Keratinocyte (primary cell): ENCODE data around the gene SERPINB1. TPM values are rescaled to one million over a fixed set of nuclear protein-coding genes. Genes with fewer than 3 reads are reported as not detected.

Experiments
- DNase-seq: peaks from one replicate; pipeline ENCODE4 v3.0.0-alpha.2; 2011; ENCODE audit warnings: low read depth, missing footprints, low spot score
- FAIRE-seq: peaks from 2 replicates; lab custom pipeline; 2011; peaks lifted over from hg19 to GRCh38; lab: Jason Lieb, UNC
- H2AFZ ChIP-seq: 2 replicates; pipeline ENCODE4 v1.6.0; 2012; ENCODE audit warnings: low read length, control low read depth, inconsistent platforms; ENCODE audit not compliant: control insufficient read depth
- H3K27ac ChIP-seq: 2 replicates; pipeline ENCODE4 v1.5.1; 2011; ENCODE audit warnings: low read length; ENCODE audit not compliant: control insufficient read depth, insufficient read depth
- H3K27me3 ChIP-seq: 3 replicates; pipeline ENCODE4 v1.6.0; 2011; ENCODE audit warnings: low read length; ENCODE audit not compliant: control insufficient read depth, insufficient read depth; ENCODE audit errors: extremely low read depth
- H3K36me3 ChIP-seq, 2 experiments: 2 replicates in 1 of 2; 3 replicates in 1 of 2; pipeline ENCODE4 v1.5.1; 2011; ENCODE audit warnings: low read length in 2 of 2, mild to moderate bottlenecking in 1 of 2; ENCODE audit not compliant: control insufficient read depth in 2 of 2, insufficient read depth in 2 of 2; ENCODE audit errors: extremely low read depth in 1 of 2
- H3K4me1 ChIP-seq: 3 replicates; pipeline ENCODE4 v1.5.1; 2011; ENCODE audit warnings: low read length; ENCODE audit not compliant: control insufficient read depth, insufficient read depth; ENCODE audit errors: extremely low read depth
- H3K4me2 ChIP-seq: 3 replicates; pipeline ENCODE4 v1.6.0; 2011; ENCODE audit warnings: low read depth, low read length; ENCODE audit not compliant: control insufficient read depth, insufficient read depth; ENCODE audit errors: extremely low read depth
- H3K4me3 ChIP-seq, 3 experiments: fragments of 200-600 bp in 1 of 3; sonication (generic) in 1 of 3; 2 replicates in 2 of 3; 3 replicates in 1 of 3; pipeline ENCODE4 v1.5.1; 2011 to 2016; ENCODE audit warnings: low read length in 3 of 3, mild to moderate bottlenecking in 3 of 3, control low read depth in 2 of 3, inconsistent platforms in 1 of 3, low read depth in 1 of 3, mixed read lengths in 1 of 3, mixed run types in 1 of 3, moderate library complexity in 1 of 3; ENCODE audit not compliant: control insufficient read depth in 2 of 3, insufficient read depth in 2 of 3; ENCODE audit errors: extremely low read depth in 1 of 3
- H3K79me2 ChIP-seq: 2 replicates; pipeline ENCODE4 v1.6.0; 2012; ENCODE audit warnings: low read length; ENCODE audit not compliant: control insufficient read depth, insufficient read depth
- H3K9ac ChIP-seq: 3 replicates; pipeline ENCODE4 v1.6.0; 2011; ENCODE audit warnings: low read length; ENCODE audit not compliant: control insufficient read depth, insufficient read depth; ENCODE audit errors: extremely low read depth
- H3K9me1 ChIP-seq: 3 replicates; pipeline ENCODE4 v1.6.0; 2011; ENCODE audit warnings: low read length; ENCODE audit not compliant: control insufficient read depth, insufficient read depth; ENCODE audit errors: extremely low read depth
- H3K9me3 ChIP-seq: 2 replicates; pipeline ENCODE4 v1.5.1; 2012; ENCODE audit warnings: low read depth, low read length; ENCODE audit not compliant: control insufficient read depth
- H4K20me1 ChIP-seq: 3 replicates; pipeline ENCODE4 v1.6.0; 2011; ENCODE audit warnings: low read length; ENCODE audit not compliant: control insufficient read depth, insufficient read depth; ENCODE audit errors: extremely low read depth
- CTCF ChIP-seq, 3 experiments: IDR thresholded peaks in 1 of 3; conservative IDR thresholded peaks in 1 of 3; optimal IDR thresholded peaks in 1 of 3; 2 replicates in 2 of 3; 3 replicates in 1 of 3; pipeline versions ENCODE3 to v1.5.1; 2011; ENCODE audit warnings: low read length in 3 of 3, mild to moderate bottlenecking in 3 of 3, moderate library complexity in 2 of 3, control low read depth in 1 of 3, inconsistent platforms in 1 of 3; ENCODE audit not compliant: insufficient read depth in 2 of 3; ENCODE audit errors: extremely low read depth in 1 of 3
- EZH2 ChIP-seq: IDR thresholded peaks from one replicate; pipeline ENCODE4 v1.6.1; 2012; ENCODE audit warnings: inconsistent platforms, mild to moderate bottlenecking, low read length, moderate library complexity
- dilution Hi-C: fragments of 300-500 bp; cut with MboI; formaldehyde crosslinking; loops from one replicate; pipeline ENCODE4 v1.7.0; 2020; ENCODE audit warnings: low sequenced_read_pairs; ENCODE audit not compliant: extremely low pct_ligation_motif_present
- polyA plus RNA-seq, 5 experiments: library from polyadenylated mRNA; depleted of rRNA in 3 of 5; stranded (reverse) in 3 of 5; stranded (forward) in 1 of 5; unstranded in 1 of 5; fragments of >200 nt; gene quantifications; 1 replicate in 1 of 5; 2 replicates in 3 of 5; 3 replicates in 1 of 5; pipeline versions ENCODE4 v1.2.1 to v1.2.3, GENCODE V29; 2011 to 2012; ENCODE audit warnings: missing spikeins in 2 of 5, low read depth in 1 of 5, low replicate concordance in 1 of 5

Gene SERPINB1
- polyA plus RNA-seq, 1 donor (not counting 4 experiments of a cell fraction or from before 2014, with no cell fraction given) = 71.9 TPM

DNA sequence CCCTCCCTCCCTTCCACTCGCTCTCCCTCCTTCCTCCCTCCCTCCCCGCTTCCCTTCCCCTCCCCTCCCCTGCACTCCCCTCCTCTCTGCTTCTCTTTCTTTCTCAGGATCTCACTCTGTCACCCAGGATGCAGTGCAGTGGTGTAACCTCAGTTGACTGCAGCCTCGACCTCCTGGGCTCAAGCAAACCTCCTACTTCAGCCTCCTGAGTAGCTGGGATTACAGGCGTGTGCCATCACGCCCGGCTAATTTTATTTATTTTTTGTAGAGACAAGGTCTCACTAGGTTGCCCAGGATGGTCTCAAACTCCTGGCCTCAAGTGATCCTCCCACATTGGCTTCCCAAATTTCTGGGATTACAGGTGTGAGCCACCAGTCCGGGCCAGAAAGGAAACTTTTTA is 23.6 kb upstream of the SERPINB1 start:
- H2AFZ ChIP-seq = no peak overlapping the region
- H3K9me3 ChIP-seq = no peaks in the 10 kb centered on the region
- H3K36me3 ChIP-seq = no peaks in the 10 kb centered on the region
- no peak overlapping the region for H3K4me2 ChIP-seq
- H3K4me3 ChIP-seq = no peak overlapping the region
- no peak overlapping the region for H3K9ac ChIP-seq
- DNase-seq (no peak), FAIRE-seq (no peak)
- no peaks in the 10 kb centered on the region for H3K27me3 ChIP-seq
- H3K9me1 ChIP-seq = no peaks in the 10 kb centered on the region
- H4K20me1 ChIP-seq = no peaks in the 10 kb centered on the region
- TF ChIP-seq CTCF (optimal IDR thresholded peaks at IDR 0.05 in 1 of 3, IDR thresholded peaks at IDR 0.05 in 1 of 3, conservative IDR thresholded peaks at IDR 0.05 in 1 of 3; ENCODE audit: extremely low read depth in 1 of 3, insufficient read depth in 2 of 3, low read length in 3 of 3) = no peak
- no peak for TF ChIP-seq EZH2
- H3K27ac ChIP-seq = no peak overlapping the region
- peaks cover 13% of the 10 kb centered on the region for H3K4me1 ChIP-seq
- H3K79me2 ChIP-seq = no peaks in the 10 kb centered on the region
- dilution Hi-C loops = no loop called here

DNA sequence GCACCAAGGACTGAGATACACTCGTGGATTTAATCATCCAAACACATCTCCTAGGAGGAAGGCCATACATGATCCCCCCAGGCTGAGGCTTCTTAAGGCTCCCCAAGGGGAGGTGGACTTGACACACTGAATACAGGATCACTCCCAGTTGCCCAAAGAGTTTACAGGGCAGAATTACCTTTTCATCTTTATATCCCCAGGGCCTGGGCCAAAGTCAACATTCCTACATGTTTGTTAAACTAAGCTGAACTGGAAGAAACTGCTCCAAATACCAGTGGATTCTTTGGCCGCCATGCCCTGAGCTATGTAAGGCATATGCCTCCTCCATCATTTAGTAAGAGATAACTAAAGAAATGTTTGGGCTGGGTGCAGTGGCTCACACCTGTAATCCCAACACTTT is 22.2 kb upstream of the SERPINB1 start:
- H3K79me2 ChIP-seq = no peaks in the 10 kb centered on the region
- H4K20me1 ChIP-seq = no peaks in the 10 kb centered on the region
- FAIRE-seq (no peak), DNase-seq (no peak)
- no peaks in the 10 kb centered on the region for H3K36me3 ChIP-seq
- H3K27ac ChIP-seq = no peak overlapping the region
- H3K9me1 ChIP-seq = no peaks in the 10 kb centered on the region
- peaks cover 13% of the 10 kb centered on the region for H3K4me1 ChIP-seq
- no peak overlapping the region for H3K9ac ChIP-seq
- no peak overlapping the region for H2AFZ ChIP-seq
- no peak overlapping the region for H3K4me2 ChIP-seq
- dilution Hi-C loops = no loop called here
- H3K27me3 ChIP-seq = no peaks in the 10 kb centered on the region
- no peak overlapping the region for H3K4me3 ChIP-seq
- H3K9me3 ChIP-seq = no peaks in the 10 kb centered on the region
- no peak for TF ChIP-seq CTCF (optimal IDR thresholded peaks at IDR 0.05 in 1 of 3, IDR thresholded peaks at IDR 0.05 in 1 of 3, conservative IDR thresholded peaks at IDR 0.05 in 1 of 3; ENCODE audit: extremely low read depth in 1 of 3, insufficient read depth in 2 of 3, low read length in 3 of 3)
- no peak for TF ChIP-seq EZH2
